GM18520 (cell line): ENCODE data around the gene ANP32E.
"Not testable (repeated sequence)": the region's sequence is repeated elsewhere in the genome, so short reads cannot be mapped to it uniquely, and the experiment has no call there.

Experiments used
- ATAC-seq: cut with Tn5 transposase; IDR thresholded peaks from one replicate; pipeline ENCODE4 v1.9.1; 2021; ENCODE audit not compliant: unreplicated experiment

The ANP32E gene

DNA sequence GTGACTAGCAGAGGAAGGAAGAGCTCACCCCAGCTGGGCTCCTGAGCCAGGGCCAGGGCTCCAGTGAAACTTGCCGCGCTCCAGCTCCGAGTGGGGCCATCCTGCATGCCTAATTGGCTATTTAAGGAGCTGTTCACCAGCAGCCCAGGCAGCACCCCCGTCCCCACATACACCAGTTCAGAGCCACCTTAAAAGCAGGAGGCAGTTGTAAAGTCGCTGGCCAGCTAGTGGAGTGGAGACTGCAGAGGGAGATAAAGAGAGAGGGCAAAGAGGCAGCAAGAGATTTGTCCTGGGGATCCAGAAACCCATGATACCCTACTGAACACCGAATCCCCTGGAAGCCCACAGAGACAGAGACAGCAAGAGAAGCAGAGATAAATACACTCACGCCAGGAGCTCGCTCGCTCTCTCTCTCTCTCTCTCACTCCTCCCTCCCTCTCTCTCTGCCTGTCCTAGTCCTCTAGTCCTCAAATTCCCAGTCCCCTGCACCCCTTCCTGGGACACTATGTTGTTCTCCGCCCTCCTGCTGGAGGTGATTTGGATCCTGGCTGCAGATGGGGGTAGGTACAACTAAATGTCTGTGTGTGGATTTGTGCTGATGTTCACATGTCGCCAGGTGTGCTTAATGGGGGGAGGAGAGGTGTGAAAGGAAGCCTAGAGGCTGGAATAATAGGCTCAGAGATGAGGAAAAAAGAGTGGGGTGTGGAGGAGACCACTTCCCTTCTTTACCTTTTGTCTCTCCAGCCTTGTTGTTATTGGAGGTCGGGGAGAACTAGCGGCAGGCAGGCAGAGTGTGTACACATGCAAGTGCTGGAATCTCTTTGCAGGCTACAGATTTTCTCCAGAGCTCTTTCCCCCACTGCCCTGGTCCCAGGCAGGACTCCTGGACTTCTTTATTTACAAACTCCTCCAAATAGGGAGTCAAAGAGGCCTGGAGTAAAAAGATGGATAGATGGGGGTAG, 22.0 kb upstream of the ANP32E start, which contains the start of gene CA14:
CA14 (plus strand) TSS at position 151 of the 962 bp plus-strand sequence; CDS start at position 506, 355 bp downstream.
- no peak for ATAC-seq

GRCh38 chr1:150256554-150257341, 20.8 kb upstream of the ANP32E start:
- no peak for ATAC-seq

DNA sequence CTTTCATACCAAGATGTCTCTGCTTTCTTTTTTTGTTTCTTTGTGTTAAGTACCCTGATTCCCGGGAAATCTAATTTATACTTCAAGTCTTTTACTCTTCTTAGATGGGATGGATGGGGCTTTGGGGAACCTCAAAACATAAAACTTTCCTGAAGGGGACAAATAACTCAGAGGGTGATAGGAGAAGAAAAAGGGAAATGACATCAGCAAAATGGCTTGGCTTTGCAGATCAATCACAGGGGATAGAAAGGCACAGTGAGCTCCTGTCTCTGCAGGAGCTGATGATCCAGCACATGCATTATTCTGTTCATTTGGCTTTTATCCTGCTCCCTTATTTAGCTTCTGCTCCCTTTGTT, 20.3 kb upstream of the ANP32E start:
- ATAC-seq, result no peak

GRCh38 chr1:150249936-150250335, 14.0 kb upstream of the ANP32E start:
- ATAC-seq, result no peak

DNA sequence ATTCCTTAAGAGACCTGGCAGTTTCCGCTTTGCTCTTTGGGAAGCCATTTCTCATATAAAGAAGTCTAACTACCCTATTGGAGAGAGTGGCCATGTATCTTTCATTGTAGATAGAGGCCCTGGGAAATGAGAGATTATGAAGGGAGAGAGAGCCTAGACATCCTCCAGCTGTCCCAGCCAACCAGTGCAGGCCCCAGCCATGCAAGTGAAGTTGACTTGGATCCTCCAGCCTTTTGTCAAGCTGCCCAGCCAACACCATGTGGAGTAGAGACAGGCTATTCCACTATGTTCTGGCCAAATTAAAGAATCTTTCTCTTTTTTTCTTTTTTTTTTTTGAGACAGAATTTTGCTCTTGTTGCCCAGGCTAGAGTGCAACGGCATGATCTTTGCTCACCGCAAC, 7.1 kb upstream of the ANP32E start:
- no peak for ATAC-seq

GRCh38 chr1:150237746-150238145, 1.8 kb upstream of the ANP32E start:
- no peak for ATAC-seq

DNA sequence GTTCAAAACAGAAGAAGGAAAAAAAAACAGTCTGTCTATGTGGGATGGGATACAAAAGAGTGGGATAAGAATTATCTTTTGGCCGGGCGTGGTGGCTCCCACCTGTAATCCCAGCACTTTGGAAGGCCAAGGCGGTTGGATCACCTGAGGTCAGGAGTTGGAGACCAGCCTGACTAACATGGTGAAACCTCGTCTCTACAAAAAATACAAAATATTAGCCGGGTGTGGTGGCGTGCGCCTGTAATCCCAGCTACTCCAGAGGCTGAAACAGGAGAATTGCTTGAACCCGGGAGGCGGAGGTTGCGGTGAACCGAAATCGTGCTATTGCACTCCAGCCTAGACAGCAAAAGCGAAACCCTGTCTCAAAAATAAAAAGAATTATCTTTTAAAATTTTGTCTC, 1.3 kb upstream of the ANP32E start:
- ATAC-seq, result not testable (repeated sequence)

- ATAC-seq, result no peak
Observed at GRCh38 chr1:150236614-150237100, 745 bp upstream of the ANP32E start.

- ATAC-seq, result no peak
Observed at GRCh38 chr1:150235294-150235851, 539 bp downstream of the ANP32E start.

- ATAC-seq, result peak; percentile 39
Observed at GRCh38 chr1:150234566-150235293, 1.2 kb downstream of the ANP32E start.

GRCh38 chr1:150234309-150234565, 1.7 kb downstream of the ANP32E start:
- no peak for ATAC-seq

DNA sequence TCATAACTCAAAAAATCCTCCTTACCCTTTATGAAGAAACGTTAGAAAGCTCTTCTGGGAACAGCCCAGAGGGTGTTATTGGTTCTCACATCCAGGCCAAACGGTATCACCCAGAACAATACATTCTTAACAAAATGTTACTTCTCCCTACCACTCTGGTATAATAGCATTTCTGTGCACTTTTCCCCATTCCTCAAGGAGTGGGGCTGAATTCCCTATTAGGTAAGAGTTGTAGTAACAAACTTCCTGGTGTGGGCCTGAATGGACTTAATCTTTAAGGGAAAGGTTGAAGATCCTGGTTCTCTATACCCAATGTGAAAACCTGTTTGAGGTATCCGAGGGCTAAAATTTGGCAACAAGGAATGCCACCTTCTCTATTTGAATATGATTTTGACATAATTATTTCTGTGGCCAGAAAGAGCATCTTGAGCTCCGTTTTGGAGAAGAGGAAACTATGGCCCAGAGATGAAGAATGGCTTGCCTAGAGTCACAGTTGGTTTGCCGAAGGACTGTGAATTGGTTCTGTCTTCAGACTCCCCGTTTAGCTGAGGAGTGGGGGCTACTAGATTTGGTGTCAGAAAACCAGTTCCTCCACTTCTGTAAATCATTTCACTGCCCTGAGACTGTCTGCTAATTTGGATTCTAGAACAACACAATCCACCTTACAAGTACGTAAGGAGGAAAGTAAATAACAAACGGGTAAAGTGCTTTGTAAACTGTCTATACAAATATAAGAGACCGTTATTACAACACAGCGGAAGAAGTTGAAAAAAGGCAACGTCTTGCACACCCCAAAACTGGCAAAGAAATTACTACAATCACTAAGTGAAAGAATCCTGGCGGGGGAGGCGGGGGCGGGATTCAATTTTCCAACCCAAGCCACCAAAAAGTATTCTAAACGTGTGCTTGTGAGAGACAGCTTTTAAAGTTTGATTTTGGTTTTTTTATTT, 2.3 kb downstream of the ANP32E start:
- no peak for ATAC-seq

GRCh38 chr1:150232921-150233320, 3.0 kb downstream of the ANP32E start:
- not testable (repeated sequence) for ATAC-seq

- ATAC-seq, result not testable (repeated sequence)
Observed at GRCh38 chr1:150228246-150228645, 7.7 kb downstream of the ANP32E start.

DNA sequence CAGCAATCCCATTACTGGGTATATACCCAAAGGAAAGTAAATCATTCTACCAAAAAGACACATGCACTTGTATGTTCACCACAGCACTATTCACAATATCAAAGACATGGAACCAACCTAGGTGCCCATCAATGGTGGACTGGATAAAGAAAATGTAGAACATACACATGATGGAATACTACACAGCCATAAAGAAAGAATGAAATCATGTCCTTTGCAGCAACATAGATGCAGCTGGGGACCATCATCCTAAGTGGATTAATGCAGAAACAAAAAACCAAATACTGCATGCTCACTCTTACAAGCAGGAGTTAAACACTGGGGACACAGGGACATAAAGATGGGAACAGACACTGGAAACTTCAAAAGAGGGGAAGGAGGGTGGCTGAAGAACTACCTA, 8.7 kb downstream of the ANP32E start:
- no peak for ATAC-seq

DNA sequence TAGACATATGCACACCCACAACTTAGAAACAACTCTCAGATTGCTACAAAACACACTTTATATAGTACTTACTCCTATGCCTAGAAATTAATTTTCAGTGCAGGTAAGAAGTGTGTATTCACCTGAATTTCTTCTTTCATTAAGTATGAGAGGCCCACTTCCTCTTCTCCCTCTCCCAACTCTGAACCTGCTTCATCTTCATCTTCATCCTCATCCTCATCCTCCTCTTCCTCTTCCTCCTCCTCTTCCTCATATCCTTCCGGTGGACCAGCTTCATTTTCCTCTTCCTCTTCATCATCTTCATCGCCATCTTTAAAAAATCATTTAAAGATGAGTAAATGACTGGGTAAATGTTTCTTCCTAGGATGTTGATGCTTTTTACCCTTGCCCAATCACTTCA, 9.4 kb downstream of the ANP32E start:
- no peak for ATAC-seq

DNA sequence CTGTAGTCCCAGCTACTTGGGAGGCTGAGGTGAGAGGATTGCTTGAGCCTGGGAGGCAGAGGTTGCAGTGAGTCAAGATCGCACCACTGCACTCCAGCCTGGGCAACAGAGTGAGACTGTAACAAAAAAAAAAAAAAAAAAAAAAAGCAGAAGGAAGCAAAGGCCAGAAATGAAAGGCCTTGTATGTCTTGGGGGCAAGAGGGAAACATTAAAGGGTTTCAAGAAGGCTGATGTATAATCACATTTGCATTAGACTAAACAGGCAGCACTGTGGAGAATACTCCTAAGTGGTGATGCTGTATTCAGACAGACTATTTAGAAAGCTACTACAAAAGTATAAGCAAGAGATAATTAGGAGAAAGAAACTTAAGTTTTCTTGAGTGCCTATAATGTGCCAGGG, 10.4 kb downstream of the ANP32E start:
- ATAC-seq, result no peak

DNA sequence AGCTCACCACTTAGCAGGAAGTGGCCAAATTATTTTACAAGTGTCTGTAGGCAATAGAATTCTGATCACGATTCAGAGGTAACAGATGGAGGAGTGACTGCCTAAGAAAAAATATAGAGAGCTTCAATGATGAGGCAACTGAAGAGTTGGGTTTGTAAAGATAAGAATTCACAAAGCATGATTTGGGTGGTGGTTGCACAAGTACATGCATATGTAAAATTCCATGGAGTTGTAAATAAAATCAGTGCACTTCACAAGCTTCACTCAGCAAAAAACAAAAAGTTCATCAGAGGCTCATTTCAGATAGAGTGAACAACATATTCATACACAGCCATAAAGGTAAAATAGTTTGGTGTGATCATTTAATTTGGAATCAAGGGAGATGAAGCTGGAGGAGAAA, 10.9 kb downstream of the ANP32E start:
- no peak for ATAC-seq

GRCh38 chr1:150221552-150221951, 14.4 kb downstream of the ANP32E start:
- no peak for ATAC-seq

- ATAC-seq, result not testable (repeated sequence)
Observed at GRCh38 chr1:150215855-150216254, 20.1 kb downstream of the ANP32E start.
